GM18868 (cell line): ENCODE results near the gene FIP1L1.
A peak's percentile ranks its signal among the peaks of the same experiment; 100 is the strongest.
"Not testable (repeated sequence)": the region's sequence is repeated elsewhere in the genome, so short reads cannot be mapped to it uniquely, and the experiment has no call there.

Source experiments
- ATAC-seq: cut with Tn5 transposase; IDR thresholded peaks from one replicate; pipeline ENCODE4 v1.9.1; 2021; ENCODE audit warnings: mild to moderate bottlenecking, moderate library complexity; ENCODE audit not compliant: unreplicated experiment

The FIP1L1 gene, protein sequence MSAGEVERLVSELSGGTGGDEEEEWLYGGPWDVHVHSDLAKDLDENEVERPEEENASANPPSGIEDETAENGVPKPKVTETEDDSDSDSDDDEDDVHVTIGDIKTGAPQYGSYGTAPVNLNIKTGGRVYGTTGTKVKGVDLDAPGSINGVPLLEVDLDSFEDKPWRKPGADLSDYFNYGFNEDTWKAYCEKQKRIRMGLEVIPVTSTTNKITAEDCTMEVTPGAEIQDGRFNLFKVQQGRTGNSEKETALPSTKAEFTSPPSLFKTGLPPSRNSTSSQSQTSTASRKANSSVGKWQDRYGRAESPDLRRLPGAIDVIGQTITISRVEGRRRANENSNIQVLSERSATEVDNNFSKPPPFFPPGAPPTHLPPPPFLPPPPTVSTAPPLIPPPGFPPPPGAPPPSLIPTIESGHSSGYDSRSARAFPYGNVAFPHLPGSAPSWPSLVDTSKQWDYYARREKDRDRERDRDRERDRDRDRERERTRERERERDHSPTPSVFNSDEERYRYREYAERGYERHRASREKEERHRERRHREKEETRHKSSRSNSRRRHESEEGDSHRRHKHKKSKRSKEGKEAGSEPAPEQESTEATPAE

DNA sequence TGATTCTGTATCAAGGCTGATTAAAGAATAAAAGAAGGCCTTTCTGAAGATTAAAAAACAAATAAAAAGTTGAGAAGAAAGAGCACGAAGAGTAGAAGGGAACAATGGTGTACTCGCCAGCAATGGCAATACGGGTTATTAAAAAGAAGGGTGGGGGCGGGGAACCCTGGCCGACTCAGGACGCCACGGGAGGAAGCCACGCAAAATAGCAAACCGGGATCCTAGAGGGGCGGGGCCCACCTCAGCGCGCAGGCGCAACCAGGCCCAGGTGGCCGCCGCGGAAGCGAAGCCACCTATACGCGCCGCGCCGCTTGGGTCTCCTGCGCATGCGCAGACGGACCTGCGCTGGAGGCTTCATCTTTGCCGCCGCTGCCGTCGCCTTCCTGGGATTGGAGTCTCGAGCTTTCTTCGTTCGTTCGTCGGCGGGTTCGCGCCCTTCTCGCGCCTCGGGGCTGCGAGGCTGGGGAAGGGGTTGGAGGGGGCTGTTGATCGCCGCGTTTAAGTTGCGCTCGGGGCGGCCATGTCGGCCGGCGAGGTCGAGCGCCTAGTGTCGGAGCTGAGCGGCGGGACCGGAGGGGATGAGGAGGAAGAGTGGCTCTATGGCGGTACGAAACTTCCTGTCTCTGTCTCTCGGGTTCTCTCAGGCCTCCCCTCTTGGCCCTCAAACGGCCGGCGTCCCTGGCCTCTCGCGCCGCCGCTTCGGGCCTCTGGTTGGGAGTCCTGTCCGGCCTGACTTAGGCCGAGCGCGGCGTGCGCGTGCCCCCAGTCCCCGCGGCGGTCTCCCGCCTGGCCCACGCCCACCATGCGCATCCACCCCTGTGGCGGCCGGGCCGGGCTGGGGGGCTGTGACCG is at the start of gene FIP1L1:
TSS of gene FIP1L1 (plus strand) at position 323 of the 852 bp plus-strand sequence. CDS start at position 521, 198 bp downstream.
- ATAC-seq, result peak; percentile 86

DNA sequence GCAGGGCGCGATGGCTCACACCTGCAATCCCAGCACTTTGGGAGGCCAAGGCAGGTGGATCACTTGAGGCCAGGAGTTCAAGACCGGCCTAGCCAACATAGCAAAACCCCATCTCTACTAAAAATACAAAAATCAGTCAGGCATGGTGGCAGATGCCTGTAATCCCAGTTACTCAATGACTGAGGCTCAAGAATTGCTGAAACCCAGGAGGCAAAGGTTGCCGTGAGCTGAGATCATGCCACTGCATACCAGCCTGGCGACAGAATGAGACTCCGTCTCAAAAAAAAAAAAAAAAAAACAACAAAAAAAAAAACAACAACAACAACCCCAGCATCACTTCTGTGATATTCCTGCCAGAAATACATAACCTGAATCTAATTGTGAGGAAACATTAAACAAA is 42.5 kb upstream of the FIP1L1 start:
- ATAC-seq, result not testable (repeated sequence)

- ATAC-seq, result not testable (repeated sequence)
Measured at GRCh38 chr4:53340145-53340544, 37.3 kb upstream of the FIP1L1 start.

DNA sequence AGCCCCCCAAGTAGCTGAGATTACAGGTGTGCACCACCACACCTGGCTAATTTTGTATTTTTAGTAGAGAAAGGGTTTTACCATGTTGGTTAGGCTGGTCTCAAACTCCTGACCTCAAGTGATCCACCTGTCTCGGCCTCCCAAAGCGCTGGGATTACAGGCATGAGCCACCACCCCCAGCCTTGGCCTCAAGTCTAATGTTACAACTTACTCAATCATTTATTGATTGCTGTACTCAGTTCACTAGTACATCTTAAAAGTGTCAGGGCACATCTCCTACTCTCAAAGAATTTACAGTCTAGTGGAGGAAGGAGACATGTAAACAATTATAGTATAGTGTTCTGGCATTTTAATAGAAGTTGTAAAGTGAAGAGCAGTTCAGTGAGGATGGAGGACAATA is 31.0 kb upstream of the FIP1L1 start:
- not testable (repeated sequence) for ATAC-seq

- no peak for ATAC-seq
Measured at GRCh38 chr4:53346920-53347852, 30.3 kb upstream of the FIP1L1 start.

DNA sequence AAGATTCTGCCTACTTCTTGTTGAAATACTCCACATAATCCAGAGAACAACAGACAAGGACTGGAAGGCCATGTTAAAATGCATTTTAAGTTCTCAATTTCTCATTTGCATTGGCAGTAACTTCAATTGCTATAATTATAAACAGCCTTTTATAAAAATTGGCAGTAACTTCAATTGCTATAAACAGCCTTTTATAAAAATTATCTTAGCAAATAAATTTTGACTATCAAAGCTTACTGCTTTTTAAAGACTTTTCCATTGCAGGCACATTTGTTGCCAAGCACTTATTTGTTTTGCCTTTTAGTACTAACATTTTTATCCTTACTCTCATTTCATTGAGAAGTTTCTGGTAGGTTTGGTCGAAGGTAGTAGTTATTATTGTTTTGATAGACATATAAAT is 29.4 kb upstream of the FIP1L1 start:
- no peak for ATAC-seq

DNA sequence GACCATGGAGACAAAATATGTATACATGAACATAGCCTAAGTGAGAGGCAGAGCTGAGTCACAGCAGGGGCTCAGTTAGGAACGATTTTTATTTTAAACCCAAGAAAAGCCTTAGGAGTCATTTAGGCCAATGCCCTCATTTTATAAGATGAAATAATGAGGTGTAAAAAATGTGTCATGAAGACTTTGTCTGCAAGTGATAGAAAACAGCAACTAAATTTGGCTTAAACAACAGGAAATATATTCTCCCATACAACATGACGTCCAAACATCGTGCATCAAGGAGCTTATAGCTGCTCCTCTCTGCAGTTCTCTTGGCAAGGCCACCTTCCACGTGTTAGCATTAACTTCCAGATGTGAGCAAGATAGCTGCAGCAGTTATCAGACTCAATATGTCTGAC is 28.4 kb upstream of the FIP1L1 start:
- no peak for ATAC-seq

- ATAC-seq, result no peak
Measured at GRCh38 chr4:53354012-53354722, 23.3 kb upstream of the FIP1L1 start.

DNA sequence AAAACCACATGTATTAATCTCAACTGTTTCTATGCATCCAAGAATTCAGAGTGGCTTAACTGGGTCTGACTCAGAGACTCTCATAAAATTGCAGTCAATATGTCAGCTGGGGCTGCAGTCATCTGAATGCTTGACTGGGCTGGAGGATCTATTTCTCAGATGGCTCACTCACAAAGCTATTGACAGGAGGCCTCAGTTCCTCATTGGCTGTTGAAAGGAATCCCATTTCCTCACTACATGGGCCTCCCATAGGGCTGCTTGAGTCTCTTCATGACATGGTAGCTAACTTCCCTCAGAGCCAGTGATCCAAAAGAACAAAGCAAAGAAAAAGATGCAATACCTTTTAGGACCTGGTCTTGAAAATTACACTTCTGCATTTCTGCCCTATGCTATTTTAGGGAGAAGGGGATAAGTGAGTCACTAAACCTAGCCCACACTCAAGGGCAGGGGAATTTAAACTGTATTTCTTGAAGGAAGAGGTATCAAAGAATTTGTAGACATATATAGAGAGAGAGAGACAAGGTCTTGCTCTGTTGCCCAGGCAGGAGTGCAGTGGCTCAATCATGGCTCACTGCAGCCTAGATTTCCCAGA is 21.4 kb upstream of the FIP1L1 start:
- peak; percentile 53 for ATAC-seq

DNA sequence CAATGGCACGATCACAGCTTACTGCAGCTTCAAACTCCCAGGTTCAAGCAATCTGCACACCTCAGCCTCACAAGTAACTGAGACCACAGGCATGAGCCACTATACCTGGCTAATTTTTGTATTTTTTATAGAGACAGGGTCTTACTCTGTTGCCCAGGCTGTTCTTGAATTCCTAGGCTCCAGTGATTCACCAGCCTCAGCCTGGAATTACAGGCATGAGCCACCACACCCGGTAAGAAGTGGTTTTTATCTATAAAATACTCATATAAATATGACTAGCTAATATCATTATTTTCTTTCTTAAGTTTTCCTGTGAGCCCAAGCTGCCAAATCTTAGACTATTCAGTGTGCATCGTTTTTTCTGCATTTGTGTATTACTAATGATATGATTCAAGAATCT is 16.0 kb upstream of the FIP1L1 start:
- no peak for ATAC-seq

DNA sequence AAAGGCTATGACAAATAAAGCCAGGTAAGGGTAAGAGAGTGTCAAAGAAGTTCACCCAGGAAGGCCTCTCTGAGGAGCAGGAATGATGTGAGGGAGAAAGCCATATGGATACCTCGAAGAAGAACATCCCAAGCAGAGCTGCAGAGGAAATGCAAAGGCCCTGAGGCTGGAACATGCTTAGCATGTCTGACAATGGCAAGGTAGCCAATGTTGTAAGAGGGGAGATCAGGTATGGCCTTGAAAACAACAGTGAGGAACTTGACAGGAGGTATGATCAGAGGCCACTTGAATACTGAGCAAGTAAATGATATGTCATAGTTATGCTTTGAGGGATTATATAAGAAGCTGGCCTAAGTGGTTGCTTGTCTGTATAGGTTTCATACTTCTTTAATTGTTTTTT is 15.3 kb upstream of the FIP1L1 start:
- no peak for ATAC-seq

DNA sequence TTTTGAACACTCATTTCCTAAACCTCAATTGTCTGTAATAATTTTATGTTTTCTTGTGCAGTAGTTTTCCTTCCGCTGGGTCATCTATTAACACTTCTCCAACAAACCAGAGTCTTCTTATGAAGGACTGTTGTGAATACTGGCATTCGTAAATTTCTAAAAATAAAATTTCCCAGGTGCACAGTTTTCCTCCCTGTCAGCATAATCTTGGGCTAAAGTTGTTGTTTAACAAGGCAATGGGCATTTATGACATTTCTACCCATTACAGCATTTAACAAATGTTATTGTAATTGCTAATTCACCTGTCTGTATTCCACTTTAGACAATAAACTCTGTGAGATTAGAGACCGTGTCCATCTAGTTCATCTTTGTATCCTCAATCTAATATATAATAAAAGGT is 12.8 kb upstream of the FIP1L1 start:
- no peak for ATAC-seq

- ATAC-seq, result no peak
Measured at GRCh38 chr4:53365121-53365485, 12.3 kb upstream of the FIP1L1 start.

DNA sequence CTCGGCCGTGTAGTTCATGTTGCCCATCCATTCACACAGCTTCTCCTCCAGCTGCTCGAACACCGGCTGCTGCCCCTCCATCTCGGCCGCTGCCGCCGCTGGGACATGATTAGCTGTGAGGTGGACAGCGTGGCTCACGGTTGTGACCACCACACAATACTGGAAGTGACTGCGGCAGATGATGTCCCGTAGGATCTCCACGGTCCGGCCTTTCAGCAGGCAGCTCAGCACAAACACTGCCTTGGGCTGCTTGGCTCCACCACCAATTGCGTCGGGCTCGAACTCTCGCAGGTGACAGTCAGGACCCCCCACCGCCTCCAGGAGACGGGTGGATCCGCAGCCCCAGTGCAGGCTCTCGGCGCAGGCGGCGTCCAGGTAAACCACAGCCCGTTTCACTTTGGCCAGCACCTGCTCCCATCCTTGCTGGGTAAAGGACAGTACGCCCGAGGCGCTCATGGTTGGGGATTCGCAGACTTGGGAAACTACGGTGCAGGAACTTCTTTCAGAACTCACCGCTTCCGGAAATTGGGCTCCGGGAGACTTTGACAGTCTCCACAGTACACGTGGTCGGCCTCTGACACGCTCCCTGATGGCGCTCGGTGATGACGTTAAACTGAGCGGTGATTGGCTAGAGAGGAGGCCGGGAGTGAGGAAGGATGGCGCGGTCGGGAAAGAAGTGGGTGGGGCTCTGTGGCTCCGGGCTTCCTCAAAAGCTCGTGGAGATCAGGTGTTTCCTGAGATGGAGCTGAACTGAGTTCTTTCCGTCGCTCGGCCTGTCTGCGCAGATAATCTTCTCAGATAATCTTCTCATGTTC is 11.7 kb upstream of the FIP1L1 start, which contains the start of gene SCFD2:
TSS of gene SCFD2 (minus strand) at position 576 of the 815 bp plus-strand sequence.
- peak; percentile 98 for ATAC-seq

GRCh38 chr4:53366301-53366716 is 11.1 kb upstream of the FIP1L1 start:
- ATAC-seq, result peak; percentile 10

GRCh38 chr4:53367721-53368120 is 9.7 kb upstream of the FIP1L1 start:
- no peak for ATAC-seq

DNA sequence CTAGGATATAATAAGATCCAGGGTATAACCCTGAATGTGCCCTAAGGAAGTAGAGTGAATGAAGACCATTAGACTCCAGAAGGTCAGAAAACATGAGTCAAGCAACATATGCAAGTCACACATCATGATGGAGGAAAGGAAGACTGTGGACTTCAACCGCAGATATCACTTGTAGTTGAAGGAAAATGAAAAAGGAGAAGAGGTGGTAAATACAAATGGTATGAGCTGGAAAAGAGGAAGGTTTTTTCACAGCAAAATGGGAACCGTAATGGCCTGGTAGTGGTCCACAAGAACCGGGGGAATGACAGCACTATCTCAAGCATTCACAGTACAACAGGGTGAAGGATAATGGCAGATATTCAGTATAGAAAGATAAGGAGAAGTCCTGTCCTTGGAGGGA is 6.4 kb upstream of the FIP1L1 start:
- ATAC-seq, result no peak

DNA sequence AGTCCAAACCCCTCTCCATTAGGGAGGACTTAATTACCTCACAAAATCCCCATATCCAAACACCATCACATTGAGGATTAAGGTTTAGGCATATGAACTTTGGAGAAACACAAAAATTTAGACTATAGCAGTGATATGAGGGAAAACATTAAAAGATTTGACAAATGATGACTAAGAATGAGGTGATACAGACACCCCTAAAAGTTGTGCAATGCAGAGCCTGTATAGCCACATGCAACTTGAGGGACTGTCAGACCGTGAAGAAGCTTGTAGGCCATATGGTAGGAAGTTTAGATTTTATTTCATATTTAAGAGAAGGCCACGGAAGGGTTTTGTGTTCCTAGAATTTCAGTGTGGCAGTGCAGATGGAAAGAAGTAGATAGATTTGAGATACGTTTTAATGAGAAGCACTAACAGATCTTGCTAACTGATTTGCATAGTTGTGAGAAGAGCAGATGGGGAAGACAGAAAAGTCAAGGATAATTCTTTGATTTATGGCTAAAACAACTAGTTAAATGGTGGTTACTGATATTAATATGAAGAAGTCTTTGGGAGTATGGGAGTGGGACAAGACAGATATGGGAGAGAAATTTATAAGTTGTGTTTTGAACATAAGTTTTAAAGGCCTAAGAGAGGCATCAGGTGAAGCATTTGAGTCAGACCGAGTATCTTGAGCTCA is 5.5 kb upstream of the FIP1L1 start:
- no peak for ATAC-seq
